SU-DHL-6 (cell line): ENCODE data around the gene PYROXD2.

Experiments
- EZH2phosphoT487 ChIP-seq: fragments of 200-600 bp; sonication (generic), shearing (Covaris generic); conservative IDR thresholded peaks from 2 replicates; pipeline ENCODE4 v1.6.1; 2018; ENCODE audit warnings: mild to moderate bottlenecking, antibody characterized with exemption, low read length, moderate library complexity, mixed read lengths
- TF ChIP-seq, protein P1 (sequence below): fragments of 200-600 bp; sonication (generic); IDR thresholded peaks from one replicate; pipeline ENCODE4 v1.5.1; 2017; ENCODE audit warnings: antibody characterized with exemption, mild to moderate bottlenecking, low read length, moderate library complexity; ENCODE audit not compliant: insufficient read depth, poor library complexity, severe bottlenecking

DNA sequence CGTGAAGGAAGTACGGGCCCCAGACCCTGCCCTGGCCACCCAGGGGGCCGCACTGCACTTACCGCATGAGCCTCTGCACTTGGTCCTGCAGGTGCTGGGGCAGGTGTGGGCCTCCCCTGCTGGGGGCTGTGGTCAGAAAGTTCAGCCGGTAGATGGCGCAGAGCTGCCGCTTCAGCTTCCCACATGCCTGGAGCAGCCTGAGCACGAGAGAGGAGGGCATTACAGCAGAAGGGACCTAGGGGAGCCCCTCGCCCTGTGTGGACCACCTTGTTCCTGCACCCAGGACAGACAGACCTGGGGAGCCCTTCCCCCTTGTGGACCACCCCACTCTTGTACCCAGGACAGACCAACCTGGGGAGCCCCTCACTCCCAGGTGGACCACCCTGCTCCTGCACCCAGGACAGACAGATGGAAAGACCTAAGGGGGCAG, 8.7 kb upstream of the PYROXD2 start:
- TF ChIP-seq, protein P1, sequence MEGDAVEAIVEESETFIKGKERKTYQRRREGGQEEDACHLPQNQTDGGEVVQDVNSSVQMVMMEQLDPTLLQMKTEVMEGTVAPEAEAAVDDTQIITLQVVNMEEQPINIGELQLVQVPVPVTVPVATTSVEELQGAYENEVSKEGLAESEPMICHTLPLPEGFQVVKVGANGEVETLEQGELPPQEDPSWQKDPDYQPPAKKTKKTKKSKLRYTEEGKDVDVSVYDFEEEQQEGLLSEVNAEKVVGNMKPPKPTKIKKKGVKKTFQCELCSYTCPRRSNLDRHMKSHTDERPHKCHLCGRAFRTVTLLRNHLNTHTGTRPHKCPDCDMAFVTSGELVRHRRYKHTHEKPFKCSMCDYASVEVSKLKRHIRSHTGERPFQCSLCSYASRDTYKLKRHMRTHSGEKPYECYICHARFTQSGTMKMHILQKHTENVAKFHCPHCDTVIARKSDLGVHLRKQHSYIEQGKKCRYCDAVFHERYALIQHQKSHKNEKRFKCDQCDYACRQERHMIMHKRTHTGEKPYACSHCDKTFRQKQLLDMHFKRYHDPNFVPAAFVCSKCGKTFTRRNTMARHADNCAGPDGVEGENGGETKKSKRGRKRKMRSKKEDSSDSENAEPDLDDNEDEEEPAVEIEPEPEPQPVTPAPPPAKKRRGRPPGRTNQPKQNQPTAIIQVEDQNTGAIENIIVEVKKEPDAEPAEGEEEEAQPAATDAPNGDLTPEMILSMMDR, result peak; percentile 48
- no peak for TF ChIP-seq EZH2phosphoT487
